Psoas muscle (tissue), 8 donors: Measurements from ENCODE around the gene HEATR5A. TPM values are rescaled to one million over a fixed set of nuclear protein-coding genes. Genes with fewer than 3 reads are reported as not detected.
A peak's percentile ranks its signal among the peaks of the same experiment; 100 is the strongest.

Experiments
- ATAC-seq, 4 donors: fragments of 200-7000 bp; cut with Tn5 transposase; one replicate each; pipeline ENCODE4 v1.9.1; 2020; ENCODE audit warnings: moderate library complexity in 3 of 4, mild to moderate bottlenecking in 2 of 4
- DNase-seq, 2 donors: peaks; one replicate each; pipeline ENCODE4 v3.0.0-alpha.2; 2020
- H3K27ac ChIP-seq: fragments of 200-600 bp; one replicate; pipeline ENCODE4 v1.8.0; 2022
- H3K27me3 ChIP-seq, 3 donors: fragments of 200-600 bp in 1 of 3; one replicate each; pipeline versions ENCODE4 v1.6.1 to v1.8.0; 2013 to 2022; ENCODE audit warnings: low read length in 2 of 3, mild to moderate bottlenecking in 2 of 3, moderate library complexity in 1 of 3; ENCODE audit not compliant: insufficient read depth in 3 of 3
- H3K36me3 ChIP-seq, 2 donors: fragments of 200-600 bp in 1 of 2; one replicate each; pipeline versions ENCODE4 v1.6.1 to v1.8.0; 2013 to 2022; ENCODE audit warnings: low read depth in 1 of 2, mild to moderate bottlenecking in 1 of 2, moderate library complexity in 1 of 2; ENCODE audit not compliant: insufficient read depth in 1 of 2
- H3K4me1 ChIP-seq: fragments of 200-600 bp; one replicate; pipeline ENCODE4 v1.8.0; 2022
- H3K4me3 ChIP-seq: fragments of 200-600 bp; one replicate; pipeline ENCODE4 v1.8.0; 2022; ENCODE audit warnings: mild to moderate bottlenecking
- H3K9me3 ChIP-seq: fragments of 200-600 bp; one replicate; pipeline ENCODE4 v1.8.0; 2022
- CTCF ChIP-seq: fragments of 200-600 bp; IDR thresholded peaks from one replicate; pipeline ENCODE4 v1.8.0; 2022; ENCODE audit warnings: antibody characterized with exemption
- WGBS, 3 donors: extraction: QIAGEN DNeasy Blood & Tissue Kit; methylation state at CpG; one replicate each; pipeline versions ENCODE4 v1.1.6 to v1.1.7; 2013; 5-methylcytosine and 5-hydroxymethylcytosine counted together
- intact Hi-C, 2 donors: fragments of 100-400 bp; cut with DNase I; formaldehyde crosslinking; loops; one replicate each; pipeline versions ENCODE4 v1.11.0 to v1.14.2; 2022
- polyA plus RNA-seq, 3 donors: library from polyadenylated mRNA; stranded (reverse); fragments of 200-250 nt; gene quantifications; one replicate each; pipeline ENCODE4 v1.2.3, GENCODE V29; 2013
- total RNA-seq, 4 donors: library from RNA; stranded (reverse); fragmentation: NEBNext Ultra II Directional in 2 of 4; extraction: Animal tissue kit (Norgen Biotek cat#: 25700) in 2 of 4; gene quantifications; one replicate each; pipeline versions ENCODE4 v1.2.1 to v1.2.4, GENCODE V29; 2021 to 2023
- donor health status: healthy with polysubstance abuse.
- donor health status: DM: no; HTN: no; CAD: no; lungs with moderate emphysema.
- donor health status: Bipolar disorder and iron deficiency.
- donor health status: healthy.
- donor health status: DM: yes; HTN: yes; CAD: no.
- donor health status: DM: no; HTN: no; CAD: no.
- donor health status: DM: no; HTN: no; CAD: no.
- donor health status: DM: yes; HTN: yes; CAD: no.

Gene HEATR5A
- total and polyA plus RNA-seq, 7 donors = 10.2 to 40.4 (median 21.5) TPM

- no peaks in the 10 kb centered on the region for H3K9me3 ChIP-seq
- H3K27me3 ChIP-seq = no peaks in the 10 kb centered on the region
- H3K4me3 ChIP-seq = no peak overlapping the region
- no peak for ATAC-seq
- H3K36me3 ChIP-seq = peaks cover 0 to 45% of the 10 kb centered on the region in 2 donors
- no peak for DNase-seq
- no peak overlapping the region for H3K27ac ChIP-seq
- intact Hi-C loops = loop anchor here in 1 of 2 donors (10.0 kb wide), 1 partner anchor 121 kb away; the partner anchor contains the start of gene HECTD1
- no peak for TF ChIP-seq CTCF
- peaks cover 8% of the 10 kb centered on the region for H3K4me1 ChIP-seq
Observed at GRCh38 chr14:31326111-31326510, 94.2 kb downstream of the HEATR5A start.

DNA sequence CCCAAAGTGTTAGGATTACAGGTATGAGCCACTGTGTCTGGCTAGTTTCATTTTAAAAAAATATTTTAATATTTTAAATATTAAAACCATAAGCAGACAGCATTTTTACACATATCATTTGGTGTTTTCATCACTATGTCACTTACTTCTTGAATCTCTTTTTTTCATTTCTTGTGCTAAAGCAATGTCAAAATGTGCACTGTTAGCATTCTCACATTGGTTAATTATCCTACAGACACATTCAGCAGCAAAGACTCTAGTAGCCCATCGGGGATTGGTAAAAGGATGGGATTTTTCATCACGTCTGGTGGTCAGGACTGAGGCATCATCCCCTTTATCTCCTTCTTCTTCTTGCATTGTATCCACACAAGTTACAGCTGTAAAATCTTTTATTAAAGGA is 96.9 kb downstream of the HEATR5A start:
- no peak for ATAC-seq
- WGBS, 3 donors = 90 to 95% (median 90%) methylated on average over 2 of the region's 2 CpGs
- peaks cover 0 to 36% of the 10 kb centered on the region in 2 donors for H3K36me3 ChIP-seq

GRCh38 chr14:31320922-31321766 is 99.2 kb downstream of the HEATR5A start:
- ATAC-seq = peak in 1 of 4 donors; percentile 10

More for the DNA sequence above, 96.9 kb downstream of the HEATR5A start:
- Histone ChIP-seq H3K4me3 (no peak overlapping the region), H3K27me3 (no peaks in the 10 kb centered on the region), H3K9me3 (no peaks in the 10 kb centered on the region), H3K27ac (no peak overlapping the region), H3K4me1 (peaks cover 21% of the 10 kb centered on the region)
- TF ChIP-seq CTCF = no peak
- intact Hi-C loops = loop anchor here in 1 of 2 donors (10.0 kb wide), 1 partner anchor 119 kb away; the partner anchor contains the start of gene HECTD1
- DNase-seq = no peak

DNA sequence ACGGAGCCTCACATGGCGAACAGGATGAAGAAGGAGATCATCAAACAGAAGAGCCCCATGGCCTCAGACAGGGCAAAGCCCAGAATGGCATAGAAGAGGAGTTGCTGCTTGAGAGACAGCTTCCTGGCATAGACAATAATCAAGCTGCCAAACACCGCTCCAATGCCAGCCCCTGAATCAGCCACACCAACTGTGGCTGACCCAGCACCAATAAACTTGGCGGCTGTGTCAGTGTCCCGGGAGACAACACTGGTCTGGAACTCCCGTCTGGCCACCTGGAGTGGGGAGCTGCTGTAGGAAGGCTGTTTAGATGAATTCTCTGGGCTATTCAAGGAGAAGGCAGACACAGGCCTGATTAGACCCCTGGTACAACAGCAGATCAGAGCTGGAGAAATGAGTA is 100.1 kb downstream of the HEATR5A start:
- Histone ChIP-seq H3K36me3 (peaks cover 0 to 52% of the 10 kb centered on the region in 2 donors), H3K9me3 (no peaks in the 10 kb centered on the region), H3K27me3 (no peaks in the 10 kb centered on the region), H3K27ac (peak overlapping the region; percentile 60), H3K4me1 (peaks cover 21% of the 10 kb centered on the region), H3K4me3 (no peak overlapping the region)
- no peak for TF ChIP-seq CTCF
- intact Hi-C loops = loop anchor here in 1 of 2 donors (10.0 kb wide), 1 partner anchor 115 kb away; the partner anchor contains the start of gene HECTD1
- peak; percentile 65 to 90 for DNase-seq
- peak; percentile 97 to 98 (median 98) for ATAC-seq
- 22 to 32% (median 29%) methylated on average over 6 of the region's 6 CpGs for WGBS, 3 donors

More at GRCh38 chr14:31320922-31321766, 99.2 kb downstream of the HEATR5A start:
- peak overlapping the region; percentile 60 for H3K27ac ChIP-seq
- no peaks in the 10 kb centered on the region for H3K9me3 ChIP-seq
- no peak for TF ChIP-seq CTCF
- H3K27me3 ChIP-seq = no peaks in the 10 kb centered on the region
- H3K36me3 ChIP-seq = peaks cover 0 to 48% of the 10 kb centered on the region in 2 donors
- no peak for DNase-seq
- 65 to 86% (median 66%) methylated on average over 14 of the region's 14 CpGs for WGBS, 3 donors
- peaks cover 21% of the 10 kb centered on the region for H3K4me1 ChIP-seq
- intact Hi-C loops = loop anchor here in 1 of 2 donors (10.0 kb wide), 1 partner anchor 116 kb away; the partner anchor contains the start of gene HECTD1
- no peak overlapping the region for H3K4me3 ChIP-seq
